Activated T-helper 2 cell treated with anti-CD3 and anti-CD28 coated beads, Interferon-gamma antibody, Interleukin-2, Interleukin-4, amounts not matched to agents 10 μg/mL and 5 μg/mL and 100 μg/mL, durations not matched to agents 14 hours and 24 hours and 36 hours (primary cell): ENCODE data around the gene HIVEP1. TPM values are rescaled to one million over a fixed set of nuclear protein-coding genes. Genes with fewer than 3 reads are reported as not detected.

Experiments
- DNase-seq: peaks from one replicate; pipeline ENCODE4 v3.0.0; 2021; ENCODE audit warnings: low spot score
- H3K27ac Mint-ChIP-seq: one replicate; pipeline ENCODE4 v1.8.0; 2021; ENCODE audit warnings: mixed read lengths
- H3K27me3 Mint-ChIP-seq: one replicate; pipeline ENCODE4 v1.8.0; 2021; ENCODE audit warnings: low read depth, mixed read lengths
- H3K36me3 Mint-ChIP-seq: one replicate; pipeline ENCODE4 v1.8.0; 2021; ENCODE audit warnings: low read depth, mixed read lengths
- H3K4me1 Mint-ChIP-seq: one replicate; pipeline ENCODE4 v1.8.0; 2021; ENCODE audit warnings: low read depth, mixed read lengths
- H3K4me3 Mint-ChIP-seq: one replicate; pipeline ENCODE4 v1.8.0; 2021; ENCODE audit warnings: low read depth, mild to moderate bottlenecking, moderate library complexity, mixed read lengths
- H3K9me3 Mint-ChIP-seq: one replicate; pipeline ENCODE4 v1.8.0; 2021; ENCODE audit warnings: mixed read lengths
- intact Hi-C: fragments of 100-400 bp; cut with micrococcal nuclease; formaldehyde crosslinking; loops from one replicate; pipeline ENCODE4 v1.15.1; 2023
- total RNA-seq: library from RNA; stranded (reverse); gene quantifications from 2 replicates; pipeline ENCODE4 v1.2.3, GENCODE V29; 2022

Gene HIVEP1
- total RNA-seq, 1 donor from 2014 or later, result 63.8 TPM

DNA sequence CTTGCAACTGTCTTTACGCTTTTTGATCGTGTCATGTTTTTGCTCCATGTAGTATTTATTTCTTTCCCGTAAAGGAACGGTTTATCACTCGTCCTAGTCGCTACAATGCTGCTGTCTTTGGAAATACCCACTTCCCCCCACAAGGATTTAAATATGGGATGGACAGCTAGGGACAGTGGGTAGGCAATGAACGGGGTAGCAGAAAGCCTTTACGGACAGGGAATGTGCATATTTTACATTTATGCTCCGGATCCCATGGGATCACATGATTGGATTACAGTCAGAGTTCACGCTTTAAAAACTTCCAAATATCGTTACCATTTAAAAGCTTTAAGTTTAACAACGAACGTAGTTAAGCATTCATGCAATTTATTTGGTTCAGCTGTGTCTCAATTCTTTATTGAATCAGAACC lies 1.2 kb downstream of the HIVEP1 start:
- intact Hi-C loops, result loop anchor here (5.0 kb wide), 1 partner anchor 36 kb away; no protein-coding TSS in a partner anchor
- H3K4me1 Mint-ChIP-seq, result peaks cover 39% of the 10 kb centered on the region

DNA sequence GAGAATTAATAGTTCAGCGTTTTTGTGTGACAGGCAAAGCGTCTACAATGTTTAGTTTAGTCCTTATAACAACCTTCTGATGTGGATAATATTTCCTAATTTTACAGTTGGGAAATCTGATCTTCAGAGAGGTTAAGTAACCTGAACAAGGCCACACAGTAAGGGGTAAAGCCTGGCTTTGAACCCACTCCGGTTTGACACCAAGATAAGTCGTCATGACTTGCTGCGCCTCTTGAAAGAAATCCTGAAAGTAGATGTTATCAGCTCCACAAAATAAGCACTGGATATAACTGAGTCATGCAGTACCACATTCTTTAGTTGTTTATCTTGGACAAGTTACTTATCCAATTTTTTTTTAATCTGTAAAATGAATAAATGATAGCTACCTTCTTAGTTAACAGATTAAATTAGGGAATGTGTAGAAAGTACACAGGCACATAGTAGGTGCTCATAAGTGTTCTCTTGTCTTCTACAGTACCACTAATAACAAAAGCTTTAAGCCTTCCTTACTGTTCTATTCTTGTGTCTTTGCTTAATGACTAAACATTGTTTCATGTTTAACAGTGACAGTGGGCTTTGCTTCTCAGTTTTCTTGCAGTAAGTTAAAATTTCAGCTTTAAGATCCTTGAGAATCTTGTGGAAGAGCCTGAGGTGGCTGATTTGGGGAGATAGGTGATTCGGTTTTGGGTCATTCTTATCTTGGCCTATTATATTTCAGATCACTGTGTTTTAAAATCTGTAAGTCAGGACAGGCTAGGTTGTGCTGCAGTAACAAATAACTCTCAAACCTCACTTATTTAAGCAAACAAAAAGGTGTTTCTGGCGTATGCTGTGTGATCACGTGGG lies 2.1 kb downstream of the HIVEP1 start:
- H3K9me3 Mint-ChIP-seq, result peaks cover 14% of the 10 kb centered on the region
- intact Hi-C loops, result loop anchor here (5.0 kb wide), 1 partner anchor 37 kb away; no protein-coding TSS in a partner anchor
- no peak for DNase-seq

More for the DNA sequence above, 1.2 kb downstream of the HIVEP1 start:
- peaks cover 14% of the 10 kb centered on the region for H3K9me3 Mint-ChIP-seq
- H3K27me3 Mint-ChIP-seq, result no peaks in the 10 kb centered on the region
- DNase-seq, result no peak
- peak overlapping the region; percentile 95 for H3K4me3 Mint-ChIP-seq
- H3K27ac Mint-ChIP-seq, result peak overlapping the region; percentile 98
- peaks cover 59% of the 10 kb centered on the region for H3K36me3 Mint-ChIP-seq

DNA sequence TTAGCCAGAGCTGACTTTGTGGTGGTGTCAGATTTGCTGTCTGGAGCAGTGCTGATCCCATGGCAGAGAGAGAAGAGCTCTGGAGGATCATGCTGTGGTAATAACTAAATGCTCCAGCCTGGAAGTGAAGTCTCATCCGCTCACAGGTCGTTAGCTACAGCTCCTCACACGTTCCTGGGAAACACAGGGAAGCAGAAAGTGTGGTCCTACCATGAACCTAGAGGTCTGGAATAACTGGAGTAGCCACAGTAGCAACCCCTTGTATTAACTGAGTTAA lies 2.7 kb downstream of the HIVEP1 start:
- intact Hi-C loops, result loop anchor here (5.0 kb wide), 1 partner anchor 38 kb away; no protein-coding TSS in a partner anchor
- H3K27me3 Mint-ChIP-seq, result no peaks in the 10 kb centered on the region
- H3K4me3 Mint-ChIP-seq, result peak overlapping the region; percentile 26
- no peak for DNase-seq
- no peak overlapping the region for H3K27ac Mint-ChIP-seq
- peaks cover 14% of the 10 kb centered on the region for H3K9me3 Mint-ChIP-seq
- H3K4me1 Mint-ChIP-seq, result peaks cover 45% of the 10 kb centered on the region
- H3K36me3 Mint-ChIP-seq, result peaks cover 73% of the 10 kb centered on the region

More for the DNA sequence above, 2.1 kb downstream of the HIVEP1 start:
- Mint-ChIP-seq H3K27ac (no peak overlapping the region), H3K27me3 (no peaks in the 10 kb centered on the region), H3K4me1 (peaks cover 43% of the 10 kb centered on the region), H3K36me3 (peaks cover 68% of the 10 kb centered on the region), H3K4me3 (peak overlapping the region; percentile 95)

DNA sequence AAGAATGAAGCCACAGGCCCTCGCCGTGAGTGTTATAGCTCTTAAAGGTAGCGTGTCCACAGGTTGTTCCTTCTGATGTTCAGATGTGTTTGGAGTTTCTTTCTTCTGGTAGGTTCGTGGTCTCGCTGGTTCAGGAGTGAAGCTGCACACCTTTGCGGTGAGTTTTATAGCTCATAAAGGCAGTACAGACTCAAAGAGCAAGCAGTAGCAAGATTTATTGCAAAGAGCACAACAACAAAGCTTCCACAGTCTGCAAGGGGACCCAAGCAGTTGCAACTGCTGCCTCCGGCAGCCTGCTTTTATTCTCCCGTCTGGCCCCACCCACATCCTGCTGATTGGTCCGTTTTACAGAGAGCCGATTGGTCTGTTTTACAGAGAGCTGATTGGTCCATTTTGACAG lies 5.2 kb downstream of the HIVEP1 start:
- Mint-ChIP-seq H3K27me3 (no peaks in the 10 kb centered on the region), H3K9me3 (peaks cover 14% of the 10 kb centered on the region), H3K27ac (no peak overlapping the region), H3K4me3 (no peak overlapping the region), H3K4me1 (peaks cover 50% of the 10 kb centered on the region), H3K36me3 (peaks cover 85% of the 10 kb centered on the region)
- intact Hi-C loops, result loop anchor here (2.0 kb wide), 1 partner anchor 18 kb away; no protein-coding TSS in a partner anchor
- no peak for DNase-seq

DNA sequence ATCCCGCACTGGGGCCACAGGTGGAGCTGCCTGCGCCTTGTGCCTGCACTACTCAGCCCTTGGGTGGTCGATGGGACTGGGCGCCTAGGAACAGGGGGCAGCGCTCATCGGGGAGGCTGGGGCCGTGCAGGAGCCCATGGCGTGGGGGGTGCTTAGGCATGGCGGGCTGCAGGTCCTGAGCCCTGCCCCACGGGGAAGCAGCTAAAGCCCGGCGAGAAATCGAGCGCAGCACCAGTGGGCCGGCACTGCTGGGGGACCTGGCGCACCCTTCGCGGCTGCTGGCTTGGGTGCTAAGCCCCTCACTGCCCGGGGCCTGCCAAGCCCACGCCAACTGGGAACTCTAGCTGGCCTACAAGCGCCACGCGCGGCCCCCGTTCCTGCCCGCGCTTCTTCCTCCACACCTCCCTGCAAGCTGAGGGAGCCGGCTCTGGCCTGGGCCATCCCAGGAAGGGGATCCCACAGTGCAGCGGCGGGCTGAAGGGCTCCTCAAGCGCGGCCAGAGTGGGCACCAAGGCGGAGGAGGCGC lies 5.8 kb downstream of the HIVEP1 start:
- Mint-ChIP-seq H3K27ac (no peak overlapping the region), H3K36me3 (peaks cover 92% of the 10 kb centered on the region), H3K4me1 (peaks cover 57% of the 10 kb centered on the region), H3K4me3 (no peak overlapping the region), H3K27me3 (no peaks in the 10 kb centered on the region), H3K9me3 (peaks cover 14% of the 10 kb centered on the region)
- intact Hi-C loops, result loop anchor here (2.0 kb wide), 1 partner anchor 17 kb away; no protein-coding TSS in a partner anchor
- DNase-seq, result no peak

DNA sequence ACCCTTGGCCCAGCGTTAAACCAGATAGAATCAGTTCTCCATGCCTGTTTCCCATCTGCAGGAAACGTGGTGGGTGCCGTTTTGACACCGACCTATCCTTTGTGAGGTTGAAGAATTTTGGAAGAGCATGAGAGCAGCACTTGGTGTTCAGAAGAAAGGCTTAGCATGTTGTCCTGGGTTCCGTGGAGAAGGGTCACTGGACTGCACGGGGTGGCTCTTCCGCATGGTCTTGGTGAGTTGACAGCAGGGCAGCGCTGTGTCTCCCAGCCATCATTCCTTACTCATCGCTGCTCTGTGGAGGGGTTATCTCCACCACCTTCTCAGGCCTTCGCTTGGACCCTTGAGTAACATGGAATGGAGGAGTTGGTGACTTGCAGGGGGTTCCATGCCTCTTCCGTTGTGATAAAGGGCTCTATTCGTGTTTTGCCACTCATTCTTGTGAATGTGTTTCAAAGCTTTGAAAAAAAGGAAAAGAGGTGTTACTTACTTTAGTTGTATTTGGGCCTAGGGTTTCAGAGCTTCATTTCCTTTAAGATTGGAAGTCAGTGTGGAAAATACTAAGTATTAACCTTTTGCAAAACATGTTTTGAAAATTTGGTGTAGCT lies 8.2 kb downstream of the HIVEP1 start:
- H3K27me3 Mint-ChIP-seq, result no peaks in the 10 kb centered on the region
- DNase-seq, result no peak
- H3K9me3 Mint-ChIP-seq, result peaks cover 6% of the 10 kb centered on the region
- peaks cover 55% of the 10 kb centered on the region for H3K4me1 Mint-ChIP-seq
- intact Hi-C loops, result no loop called here
- peaks cover 86% of the 10 kb centered on the region for H3K36me3 Mint-ChIP-seq
- peak overlapping the region; percentile 12 for H3K27ac Mint-ChIP-seq
- H3K4me3 Mint-ChIP-seq, result no peak overlapping the region

DNA sequence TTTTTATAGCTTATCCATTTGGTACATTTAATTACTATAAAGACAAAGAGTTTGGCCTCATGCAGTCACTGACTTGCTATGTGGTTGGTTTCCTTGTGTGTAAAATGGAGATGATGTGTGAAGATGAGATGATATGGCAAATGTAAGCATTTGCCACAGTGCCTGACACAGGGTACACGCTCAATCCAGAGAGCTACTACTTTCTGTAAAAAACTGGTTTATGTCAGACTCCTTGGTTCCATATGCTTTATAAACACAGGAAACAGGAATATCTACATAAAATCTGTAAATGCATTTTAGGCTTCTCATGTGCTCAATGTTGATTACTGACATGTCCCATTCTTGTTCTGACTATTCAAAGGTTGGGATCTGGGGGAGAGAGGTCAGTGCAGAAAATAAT lies 10.4 kb downstream of the HIVEP1 start:
- H3K4me1 Mint-ChIP-seq, result peaks cover 53% of the 10 kb centered on the region
- H3K36me3 Mint-ChIP-seq, result peaks cover 84% of the 10 kb centered on the region

DNA sequence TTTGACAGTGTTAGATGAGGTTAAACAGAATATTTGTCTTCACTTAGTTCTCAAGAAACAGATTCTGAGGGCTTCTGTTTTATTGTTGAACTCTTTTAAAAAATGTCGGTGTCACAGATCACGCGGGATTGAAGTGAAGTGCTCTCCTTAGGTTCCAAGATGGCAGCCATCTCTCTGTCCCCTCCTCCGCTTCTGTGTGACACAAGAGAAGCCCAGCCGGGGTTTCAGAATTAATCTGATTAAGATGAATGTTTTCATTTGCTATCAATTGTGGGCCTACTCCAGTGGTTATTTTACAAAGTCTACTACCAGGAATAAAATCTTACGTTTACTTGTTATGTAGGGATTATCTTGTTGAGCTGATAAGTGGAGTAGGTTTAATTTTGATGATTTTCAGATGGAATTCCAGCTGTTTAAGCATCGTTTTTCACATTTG lies 10.9 kb downstream of the HIVEP1 start:
- peaks cover 54% of the 10 kb centered on the region for H3K4me1 Mint-ChIP-seq
- H3K27ac Mint-ChIP-seq, result no peak overlapping the region
- intact Hi-C loops, result no loop called here
- no peak overlapping the region for H3K4me3 Mint-ChIP-seq
- H3K27me3 Mint-ChIP-seq, result no peaks in the 10 kb centered on the region
- DNase-seq, result no peak
- H3K9me3 Mint-ChIP-seq, result peaks cover 12% of the 10 kb centered on the region
- peaks cover 85% of the 10 kb centered on the region for H3K36me3 Mint-ChIP-seq

More for the DNA sequence above, 10.4 kb downstream of the HIVEP1 start:
- Mint-ChIP-seq H3K9me3 (peaks cover 7% of the 10 kb centered on the region), H3K4me3 (no peak overlapping the region), H3K27ac (no peak overlapping the region), H3K27me3 (no peaks in the 10 kb centered on the region)
- intact Hi-C loops, result no loop called here
- no peak for DNase-seq

DNA sequence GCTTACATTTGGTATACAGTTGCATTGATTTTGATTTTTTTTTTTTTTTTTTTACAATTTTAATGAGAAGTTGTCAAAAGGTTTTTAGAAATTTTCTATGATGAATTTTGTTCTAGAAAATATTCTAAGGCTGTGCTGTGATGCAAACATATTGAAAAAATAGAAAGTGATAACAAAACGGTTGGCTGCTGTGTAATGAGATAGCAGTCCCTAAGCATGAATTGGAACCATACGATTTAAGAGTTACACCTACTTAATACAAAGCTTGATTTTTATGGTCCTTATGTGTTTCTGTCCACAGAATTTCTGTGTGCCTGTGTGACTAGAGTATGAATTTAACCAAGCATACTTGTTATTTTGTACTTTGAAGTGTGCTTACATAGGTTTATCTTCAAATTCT lies 12.1 kb downstream of the HIVEP1 start:
- intact Hi-C loops, result no loop called here
- Mint-ChIP-seq H3K4me1 (peaks cover 50% of the 10 kb centered on the region), H3K27me3 (no peaks in the 10 kb centered on the region), H3K9me3 (peaks cover 23% of the 10 kb centered on the region), H3K4me3 (no peak overlapping the region), H3K27ac (no peak overlapping the region), H3K36me3 (peaks cover 86% of the 10 kb centered on the region)
- no peak for DNase-seq

DNA sequence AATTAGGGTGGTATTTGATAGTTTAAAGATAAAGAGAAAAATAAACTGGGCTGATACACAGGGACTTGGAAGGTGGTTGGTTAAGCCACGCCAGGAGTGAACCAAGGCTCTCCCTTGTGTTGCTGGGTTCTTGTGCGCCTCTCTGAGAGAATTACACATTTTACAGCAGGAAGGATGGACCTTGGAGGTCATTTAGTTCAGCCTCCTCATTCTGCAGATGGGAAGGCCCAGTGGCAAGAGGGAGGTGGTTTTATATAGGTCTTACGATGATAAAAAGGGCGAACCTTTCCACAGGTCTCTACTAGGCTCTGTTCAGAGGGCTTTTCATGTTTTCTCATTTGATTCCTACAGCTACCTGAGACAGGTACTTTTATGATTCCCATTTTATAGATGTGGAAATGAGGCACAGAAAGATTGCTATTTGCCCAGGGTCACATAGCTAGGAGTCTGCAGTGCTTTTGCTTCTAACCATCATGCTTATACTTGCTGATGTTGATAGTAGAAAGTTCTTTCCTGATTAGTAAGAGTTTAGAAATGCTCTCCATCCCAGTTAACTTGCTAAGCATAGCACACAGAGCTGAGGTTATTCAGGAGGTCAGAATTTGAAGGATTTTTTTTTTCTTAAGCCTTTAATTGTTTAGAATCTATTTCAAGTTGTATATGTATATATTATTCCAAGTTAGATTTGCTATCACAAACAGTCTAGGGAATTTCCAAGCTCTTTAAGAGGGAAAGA lies 12.8 kb downstream of the HIVEP1 start:
- Mint-ChIP-seq H3K27ac (no peak overlapping the region), H3K27me3 (no peaks in the 10 kb centered on the region), H3K36me3 (peaks cover 86% of the 10 kb centered on the region), H3K4me1 (peaks cover 46% of the 10 kb centered on the region), H3K9me3 (peaks cover 29% of the 10 kb centered on the region), H3K4me3 (no peak overlapping the region)
- no peak for DNase-seq
- intact Hi-C loops, result no loop called here

DNA sequence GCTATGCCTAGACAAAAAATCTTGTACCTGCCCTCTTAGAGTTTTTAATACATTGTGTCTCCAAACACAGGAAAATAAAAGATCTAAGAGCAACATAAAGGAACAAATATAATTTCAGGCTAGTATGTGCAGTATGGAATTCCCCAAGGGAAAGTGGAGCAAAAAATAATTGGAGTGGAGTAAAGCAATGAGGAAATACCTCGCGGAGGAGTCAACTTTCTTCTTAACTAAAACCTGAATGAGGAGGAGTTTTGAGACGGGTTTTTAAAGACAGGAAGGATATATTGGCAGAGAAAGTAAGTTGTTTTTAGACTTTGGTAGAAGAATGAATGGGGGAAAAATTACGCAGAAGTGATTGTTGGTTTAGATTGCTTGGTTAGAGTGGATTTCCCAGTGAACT lies 14.0 kb downstream of the HIVEP1 start:
- H3K4me3 Mint-ChIP-seq, result peak overlapping the region; percentile 27
- peaks cover 88% of the 10 kb centered on the region for H3K36me3 Mint-ChIP-seq
- intact Hi-C loops, result no loop called here
- no peak for DNase-seq
- H3K9me3 Mint-ChIP-seq, result peaks cover 40% of the 10 kb centered on the region
- H3K27ac Mint-ChIP-seq, result peak overlapping the region; percentile 22
- peaks cover 49% of the 10 kb centered on the region for H3K4me1 Mint-ChIP-seq
- no peaks in the 10 kb centered on the region for H3K27me3 Mint-ChIP-seq

DNA sequence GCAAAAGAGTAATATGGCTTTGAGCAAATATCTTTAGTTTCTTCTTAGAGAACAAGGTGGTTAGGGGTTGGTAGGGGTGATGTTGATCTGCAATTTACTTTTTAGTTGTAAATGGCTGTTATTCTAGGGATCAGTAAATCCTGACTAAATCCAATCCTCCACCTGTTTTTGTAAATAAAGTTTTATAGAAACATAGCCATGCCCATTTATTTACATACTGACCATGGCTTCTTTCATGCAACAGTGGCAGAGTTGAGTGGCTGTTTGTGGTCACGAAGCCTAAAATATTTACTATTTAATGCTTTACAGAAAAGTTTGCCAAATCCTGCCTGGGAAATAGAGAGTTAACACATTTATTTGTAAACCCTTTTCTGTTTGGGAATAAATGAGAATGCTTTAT lies 14.7 kb downstream of the HIVEP1 start:
- H3K4me1 Mint-ChIP-seq, result peaks cover 52% of the 10 kb centered on the region
- H3K27ac Mint-ChIP-seq, result no peak overlapping the region
- no peak overlapping the region for H3K4me3 Mint-ChIP-seq
- no peak for DNase-seq
- H3K27me3 Mint-ChIP-seq, result no peaks in the 10 kb centered on the region
- peaks cover 88% of the 10 kb centered on the region for H3K36me3 Mint-ChIP-seq
- H3K9me3 Mint-ChIP-seq, result peaks cover 42% of the 10 kb centered on the region
- intact Hi-C loops, result no loop called here
